Subcutaneous abdominal adipose tissue (tissue), 5 donors: Measurements from ENCODE around the gene RAP2B.

ENCODE experiments used
- H3K27ac ChIP-seq: one replicate; pipeline ENCODE4 v1.7.0; 2013; ENCODE audit warnings: low read depth, mild to moderate bottlenecking, inconsistent platforms, low read length, moderate library complexity
- H3K27me3 ChIP-seq, 5 donors: one replicate each; pipeline ENCODE4 v1.7.0; 2013; ENCODE audit warnings: low read length in 5 of 5, inconsistent platforms in 1 of 5; ENCODE audit not compliant: control insufficient read depth in 5 of 5, insufficient read depth in 4 of 5
- H3K36me3 ChIP-seq, 5 donors: one replicate each; pipeline ENCODE4 v1.7.0; 2013; ENCODE audit warnings: low read length in 5 of 5; ENCODE audit not compliant: control insufficient read depth in 5 of 5, insufficient read depth in 5 of 5
- H3K4me1 ChIP-seq, 5 donors: one replicate each; pipeline ENCODE4 v1.7.0; 2013; ENCODE audit warnings: low read length in 5 of 5, mild to moderate bottlenecking in 3 of 5, moderate library complexity in 1 of 5; ENCODE audit not compliant: control insufficient read depth in 5 of 5, insufficient read depth in 5 of 5
- H3K4me3 ChIP-seq, 5 donors: one replicate each; pipeline ENCODE4 v1.7.0; 2013; ENCODE audit warnings: low read length in 5 of 5, low read depth in 1 of 5
- H3K9ac ChIP-seq, 5 donors: one replicate each; pipeline ENCODE4 v1.7.0; 2013; ENCODE audit warnings: low read length in 5 of 5, mild to moderate bottlenecking in 4 of 5, moderate library complexity in 3 of 5
- H3K9me3 ChIP-seq, 5 donors: one replicate each; pipeline ENCODE4 v1.7.0; 2013; ENCODE audit warnings: low read length in 5 of 5; ENCODE audit not compliant: control insufficient read depth in 5 of 5
- donor health status: healthy.
- donor health status: healthy.
- donor health status: healthy.
- donor health status: healthy.
- donor health status: healthy.

The RAP2B gene

DNA sequence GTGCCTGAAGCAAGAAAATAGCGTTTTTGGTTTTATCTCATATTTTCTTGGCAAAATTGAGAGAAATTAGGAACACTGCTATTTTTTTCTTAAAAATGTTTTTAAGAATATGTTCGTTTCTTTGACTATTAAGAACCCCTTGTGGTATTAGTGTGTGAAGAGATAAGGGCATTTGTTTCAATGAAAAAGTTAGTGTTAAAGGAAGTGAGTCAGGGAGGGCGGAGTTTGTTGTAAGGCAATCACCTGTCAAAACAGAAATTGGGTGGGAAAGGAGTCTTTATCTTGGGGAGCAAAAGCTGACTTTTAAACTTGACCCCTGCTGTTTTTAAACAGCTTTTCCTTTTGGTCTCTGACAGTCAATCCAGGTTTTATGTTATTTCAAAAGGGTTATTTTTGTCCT lies 4.2 kb downstream of the RAP2B start:
- Histone ChIP-seq H3K27me3 (no peaks in the 10 kb centered on the region), H3K27ac (no peak overlapping the region), H3K36me3 (no peaks in the 10 kb centered on the region), H3K9ac (no peak overlapping the region), H3K9me3 (no peaks in the 10 kb centered on the region), H3K4me1 (peaks cover 0 to 49% (median 46%) of the 10 kb centered on the region in 5 donors), H3K4me3 (peak overlapping the region in 2 of 5 donors; percentile 75 to 99)

DNA sequence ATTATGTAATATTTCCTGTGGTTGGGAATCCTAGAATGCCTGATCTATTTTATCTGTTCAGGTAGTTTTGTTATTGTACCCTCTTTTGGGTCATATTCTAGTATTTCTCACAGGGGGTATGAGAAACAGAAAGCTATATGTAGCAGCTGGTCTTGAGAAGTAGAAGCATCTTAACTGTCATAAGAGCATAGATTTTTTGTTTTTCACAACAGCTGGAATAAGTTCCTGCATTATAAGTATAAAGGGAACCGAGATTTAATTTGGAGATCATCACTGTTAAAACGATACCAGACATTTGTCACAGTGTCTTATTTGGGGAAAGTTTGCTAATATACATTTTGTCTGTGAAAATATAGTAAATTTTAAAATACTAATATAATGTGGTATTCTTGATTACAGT lies 4.8 kb downstream of the RAP2B start:
- H3K36me3 ChIP-seq: no peaks in the 10 kb centered on the region
- H3K4me1 ChIP-seq: peaks cover 0 to 46% (median 41%) of the 10 kb centered on the region in 5 donors
- no peaks in the 10 kb centered on the region for H3K9me3 ChIP-seq
- no peaks in the 10 kb centered on the region for H3K27me3 ChIP-seq
- H3K4me3 ChIP-seq: peak overlapping the region in 1 of 5 donors; percentile 75
- H3K9ac ChIP-seq: peak overlapping the region in 1 of 5 donors; percentile 30
- H3K27ac ChIP-seq: no peak overlapping the region

DNA sequence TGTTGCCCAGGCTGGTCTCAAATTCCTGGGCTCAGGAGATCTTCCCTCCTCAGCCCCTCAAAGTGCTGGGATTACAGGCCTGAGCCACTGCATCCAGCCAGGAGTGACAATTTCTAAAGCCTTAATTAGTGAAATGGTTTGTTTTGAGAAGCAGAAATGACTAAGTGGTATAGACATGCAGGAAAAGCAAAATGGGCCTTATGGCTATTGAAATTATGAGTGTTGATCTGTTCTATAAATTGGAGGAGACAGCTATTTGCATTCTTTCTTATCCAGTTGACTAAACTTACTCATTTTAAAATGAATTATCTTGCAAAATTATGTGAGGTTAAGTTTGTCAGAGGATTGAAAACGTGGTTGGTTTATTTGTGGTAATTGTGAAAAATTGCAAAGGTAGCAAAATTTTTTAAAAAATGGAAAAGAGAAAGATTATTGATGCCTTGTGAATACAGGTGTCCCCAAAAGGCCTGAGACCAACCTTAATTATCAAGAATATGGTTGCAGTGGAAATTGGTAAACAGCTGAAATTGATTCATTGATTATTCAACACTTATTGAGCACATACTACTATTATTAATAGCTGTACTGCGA lies 7.9 kb downstream of the RAP2B start:
- Histone ChIP-seq H3K9me3 (no peaks in the 10 kb centered on the region), H3K36me3 (no peaks in the 10 kb centered on the region), H3K4me3 (no peak overlapping the region), H3K9ac (no peak overlapping the region), H3K4me1 (peaks cover 0 to 25% (median 19%) of the 10 kb centered on the region in 5 donors), H3K27ac (no peak overlapping the region), H3K27me3 (no peaks in the 10 kb centered on the region)

DNA sequence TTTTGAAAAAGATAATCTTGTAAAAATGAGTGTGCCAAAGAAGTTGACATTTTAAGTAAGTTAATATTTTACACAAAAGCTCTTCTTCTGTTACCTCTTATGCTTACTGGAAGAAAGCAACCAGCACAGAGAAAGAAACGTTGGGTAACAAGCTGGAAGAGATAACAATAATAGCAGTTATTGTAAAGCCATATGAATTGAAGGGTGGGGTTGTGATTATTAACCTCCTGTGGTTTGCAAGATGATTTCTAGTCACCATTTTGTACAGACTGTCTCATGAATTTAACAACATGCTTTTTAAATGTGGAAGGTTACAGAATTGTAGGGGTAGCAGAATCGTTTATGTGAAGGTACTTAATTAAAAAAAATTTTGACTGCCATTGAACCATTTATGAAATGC lies 9.2 kb downstream of the RAP2B start:
- no peaks in the 10 kb centered on the region for H3K27me3 ChIP-seq
- H3K9me3 ChIP-seq: no peaks in the 10 kb centered on the region
- no peaks in the 10 kb centered on the region for H3K36me3 ChIP-seq
- no peak overlapping the region for H3K27ac ChIP-seq
- H3K4me3 ChIP-seq: no peak overlapping the region
- H3K4me1 ChIP-seq: peaks cover 0 to 11% (median 5%) of the 10 kb centered on the region in 5 donors
- no peak overlapping the region for H3K9ac ChIP-seq

DNA sequence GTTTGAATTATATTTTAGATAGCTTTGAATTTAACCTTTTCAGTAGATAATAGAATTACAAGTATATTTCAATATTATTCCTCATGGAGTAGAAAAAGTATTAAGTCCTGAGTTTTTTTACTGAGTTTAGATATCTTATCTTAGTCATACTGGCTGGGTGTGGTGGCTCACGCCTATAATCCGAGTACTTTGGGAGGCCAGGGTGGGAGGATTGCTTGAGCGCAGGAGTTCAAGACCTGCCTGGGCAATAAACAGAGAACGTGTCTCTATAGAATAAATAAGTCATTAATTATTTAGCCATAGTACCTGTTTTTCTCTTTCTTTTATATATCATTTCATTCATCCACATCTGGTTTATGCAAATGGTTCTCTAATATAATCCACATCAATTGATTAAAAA lies 9.9 kb downstream of the RAP2B start:
- Histone ChIP-seq H3K27ac (no peak overlapping the region), H3K9ac (no peak overlapping the region), H3K27me3 (no peaks in the 10 kb centered on the region), H3K9me3 (no peaks in the 10 kb centered on the region), H3K4me3 (no peak overlapping the region), H3K4me1 (peaks cover 0 to 5% (median 0%) of the 10 kb centered on the region in 5 donors), H3K36me3 (no peaks in the 10 kb centered on the region)

DNA sequence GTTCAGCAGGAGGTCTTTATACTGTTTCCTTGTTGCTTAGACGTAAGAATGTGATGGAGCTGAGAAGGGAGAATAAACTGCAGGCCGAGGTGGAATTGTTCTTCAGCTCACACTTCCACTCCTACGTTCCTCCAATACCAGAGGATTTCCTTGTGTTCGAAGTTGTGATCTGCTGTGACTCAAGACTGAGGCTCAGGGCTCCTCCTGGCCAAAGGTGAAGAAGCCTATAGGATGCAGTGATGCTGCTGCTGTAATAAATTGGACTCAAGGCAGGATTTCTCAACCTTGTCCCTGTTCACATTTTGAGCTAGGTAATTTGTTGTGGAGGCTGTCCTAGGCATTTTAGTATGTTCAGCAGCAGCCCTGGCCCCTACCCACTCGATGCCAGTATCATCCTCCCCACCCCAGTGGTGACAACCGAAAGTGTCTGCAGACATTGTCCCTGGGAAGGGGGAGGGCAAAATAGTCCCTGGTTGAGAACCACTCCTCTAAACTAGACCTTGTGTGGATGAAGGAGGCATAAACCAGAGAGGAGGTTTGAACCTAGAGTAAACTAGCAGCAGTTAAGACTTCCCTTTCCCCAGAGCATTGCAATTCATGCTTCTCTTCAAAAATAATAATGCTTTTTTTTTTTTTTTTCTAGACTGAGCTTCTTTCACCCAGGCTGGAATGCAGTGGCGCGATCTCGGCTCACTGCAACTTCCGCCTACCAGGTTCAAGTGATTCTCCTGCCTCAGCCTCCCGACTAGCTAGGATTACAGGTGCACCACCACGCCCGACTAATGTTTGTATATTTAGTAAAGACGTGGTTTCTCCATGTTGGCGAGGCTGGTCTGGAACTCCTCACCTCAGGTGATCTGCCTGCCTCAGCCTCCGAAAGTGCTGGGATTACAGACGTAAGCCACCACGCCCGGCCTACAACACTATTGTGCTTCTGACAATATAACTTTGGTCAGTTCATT lies 11.1 kb downstream of the RAP2B start:
- Histone ChIP-seq H3K27ac (no peak overlapping the region), H3K9ac (no peak overlapping the region), H3K27me3 (no peaks in the 10 kb centered on the region), H3K4me3 (no peak overlapping the region), H3K9me3 (no peaks in the 10 kb centered on the region), H3K4me1 (no peaks in the 10 kb centered on the region), H3K36me3 (no peaks in the 10 kb centered on the region)

DNA sequence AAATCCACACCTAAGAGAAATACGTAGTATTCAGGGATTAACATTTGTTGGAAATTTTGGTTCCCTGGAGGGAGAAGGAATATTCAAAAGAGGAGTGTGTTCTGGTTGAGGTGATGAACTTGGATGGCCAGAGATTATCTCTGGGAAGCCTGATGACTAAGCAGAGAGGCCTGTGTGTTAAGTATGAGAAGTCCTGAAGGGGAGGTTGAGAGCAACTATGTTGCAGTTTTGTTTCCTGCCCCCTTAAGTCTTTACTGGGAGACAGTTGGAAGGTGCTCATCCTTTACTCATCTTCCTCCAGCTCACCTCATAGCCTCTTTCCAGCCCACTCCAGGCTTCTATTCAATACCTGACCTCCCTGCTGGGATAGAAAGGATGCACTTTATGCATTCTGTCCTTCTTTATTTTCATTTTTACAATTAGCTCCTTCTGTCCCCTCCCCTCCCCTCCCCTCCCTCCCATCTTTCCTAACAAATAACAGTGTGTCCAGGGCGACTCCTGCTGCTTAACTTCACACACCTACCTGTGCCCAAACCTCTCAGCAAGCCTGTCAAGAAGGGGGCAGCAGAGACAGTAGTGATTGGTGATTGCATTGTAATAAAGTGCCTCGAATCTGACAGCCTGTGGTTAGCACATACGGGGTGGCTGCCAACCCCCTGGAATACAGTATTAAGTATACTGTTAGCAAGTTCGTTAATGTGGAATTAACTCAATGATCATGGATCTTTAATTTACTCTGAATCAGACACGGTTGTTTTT lies 11.9 kb downstream of the RAP2B start:
- Histone ChIP-seq H3K36me3 (no peaks in the 10 kb centered on the region), H3K27ac (no peak overlapping the region), H3K4me1 (no peaks in the 10 kb centered on the region)

DNA sequence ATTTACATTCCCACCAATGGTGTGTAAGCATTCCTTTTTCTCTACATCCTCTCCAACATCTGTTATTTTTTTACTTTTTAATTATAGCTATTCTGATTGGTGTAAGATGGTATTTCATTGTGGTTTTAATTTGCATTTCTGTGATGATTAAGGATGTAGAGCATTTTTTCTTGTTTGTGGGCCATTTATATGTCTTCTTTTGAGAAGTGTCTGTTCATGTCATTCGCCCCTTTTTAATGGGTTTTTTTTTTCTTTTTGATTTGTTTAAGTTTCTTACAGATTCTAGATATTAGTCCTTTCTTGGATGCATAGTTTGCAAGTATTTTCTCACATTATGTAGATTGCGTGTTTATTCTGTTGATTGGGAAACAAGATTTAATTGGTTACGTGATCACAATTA lies 14.2 kb downstream of the RAP2B start:
- H3K36me3 ChIP-seq: peaks cover 0 to 7% (median 0%) of the 10 kb centered on the region in 5 donors
- no peak overlapping the region for H3K9ac ChIP-seq
- no peaks in the 10 kb centered on the region for H3K9me3 ChIP-seq
- H3K27ac ChIP-seq: no peak overlapping the region
- H3K4me3 ChIP-seq: no peak overlapping the region
- H3K27me3 ChIP-seq: no peaks in the 10 kb centered on the region
- H3K4me1 ChIP-seq: no peaks in the 10 kb centered on the region

More for the DNA sequence above, 11.9 kb downstream of the RAP2B start:
- H3K27me3 ChIP-seq: no peaks in the 10 kb centered on the region
- H3K4me3 ChIP-seq: no peak overlapping the region
- no peaks in the 10 kb centered on the region for H3K9me3 ChIP-seq
- H3K9ac ChIP-seq: no peak overlapping the region

DNA sequence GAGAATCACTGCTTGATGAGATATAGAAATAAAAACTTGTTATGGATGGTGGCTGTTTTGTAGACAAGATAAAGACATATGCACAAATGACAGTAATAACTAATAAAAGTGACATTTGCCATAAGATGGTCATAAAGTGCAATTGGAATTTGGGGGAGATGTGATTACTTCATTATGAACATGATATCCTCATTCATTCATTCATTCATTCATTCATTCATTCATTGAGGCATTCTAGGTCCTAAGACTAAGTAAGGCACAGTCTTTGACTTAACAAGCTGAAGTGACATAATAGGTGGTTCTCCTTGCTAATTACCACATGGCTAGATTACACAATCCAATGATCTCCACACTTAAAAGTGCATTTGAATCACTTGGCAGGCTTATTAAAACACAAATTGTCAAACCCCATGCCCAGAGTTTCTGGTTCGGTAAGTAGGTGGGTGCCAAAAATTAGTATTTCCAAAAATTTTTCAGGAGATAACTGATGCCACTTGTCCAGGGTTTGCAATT lies 18.9 kb downstream of the RAP2B start:
- Histone ChIP-seq H3K36me3 (peaks cover 0 to 7% (median 0%) of the 10 kb centered on the region in 5 donors), H3K4me3 (no peak overlapping the region), H3K27me3 (no peaks in the 10 kb centered on the region), H3K27ac (no peak overlapping the region), H3K4me1 (no peaks in the 10 kb centered on the region), H3K9me3 (no peaks in the 10 kb centered on the region), H3K9ac (no peak overlapping the region)
